DMS114 treated with DMSO at 0.1 percent for 48 hours (cell line): ENCODE measurements around the gene MGAT5.

Source experiments
- DNase-seq: peaks from one replicate; lab custom pipeline; 2025; ENCODE audit not compliant: unreplicated experiment; lab: John Stamatoyannopoulos, UW

Gene MGAT5

DNA sequence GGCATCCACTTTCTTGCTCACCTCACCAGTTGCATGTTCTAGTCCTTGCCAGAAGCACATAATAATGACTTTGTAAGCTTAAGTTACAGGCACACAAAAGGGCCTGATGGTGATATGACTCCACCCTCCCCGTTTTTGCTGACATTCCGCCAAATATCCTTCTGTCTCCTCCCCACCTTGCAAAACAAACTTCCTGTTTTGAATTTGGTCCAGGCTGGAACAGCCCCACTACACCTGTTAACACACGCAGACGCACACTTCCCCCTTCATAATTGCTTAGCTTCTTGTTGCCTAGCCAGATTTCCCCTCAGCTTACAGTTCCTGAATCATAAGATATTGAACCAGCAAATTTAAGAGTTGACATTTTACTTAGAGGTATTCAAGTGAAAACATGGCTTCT is at the start of gene MGAT5:
Gene MGAT5 (plus strand): TSS at position 269 of the 400 bp plus-strand sequence. CDS start 332 bp downstream, outside the sequence.
- DNase-seq, result no peak

DNA sequence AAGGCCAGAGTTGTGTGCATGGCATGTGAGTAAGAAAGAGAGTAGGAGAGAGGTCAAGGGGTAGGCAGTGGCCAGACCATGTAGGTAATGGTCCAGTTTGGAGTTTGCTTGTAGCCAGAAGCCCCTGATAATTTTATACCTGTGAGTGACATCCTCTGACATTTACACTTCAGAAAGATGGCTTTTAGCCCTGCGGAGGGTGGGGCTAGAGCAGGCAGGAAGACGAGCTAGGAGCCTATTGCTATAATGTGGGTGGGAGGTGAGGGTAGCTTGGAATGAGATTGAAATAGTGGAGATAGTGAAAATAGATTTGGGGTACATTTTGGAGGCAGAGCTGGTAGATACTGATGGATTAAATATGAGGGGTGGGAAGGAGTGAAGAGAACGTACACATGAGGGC is 48.8 kb upstream of the MGAT5 start:
- DNase-seq, result no peak

DNA sequence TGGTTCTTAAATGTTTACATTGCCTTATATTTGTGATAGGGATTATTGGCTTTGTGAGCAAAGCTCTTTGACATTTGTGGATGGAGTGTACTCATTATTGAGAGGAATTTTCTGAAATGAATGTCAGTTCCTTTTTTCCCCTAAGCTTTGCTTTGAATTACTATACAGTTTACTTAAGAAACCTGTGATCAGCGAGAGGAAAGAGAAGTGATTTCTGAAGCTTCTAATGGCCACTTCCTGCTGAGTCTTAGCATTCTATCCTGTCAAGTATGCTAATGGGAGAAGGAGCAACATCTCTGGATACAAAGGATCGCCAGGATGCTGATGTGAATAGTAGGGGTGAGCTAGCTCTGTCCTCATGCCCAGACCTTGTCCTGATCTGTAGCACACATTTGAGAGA is 47.8 kb upstream of the MGAT5 start:
- DNase-seq, result no peak

GRCh38 chr2:134206573-134206972 is 47.3 kb upstream of the MGAT5 start:
- no peak for DNase-seq

- no peak for DNase-seq
Measured at GRCh38 chr2:134207589-134208209, 46.2 kb upstream of the MGAT5 start.

- DNase-seq, result no peak
Measured at GRCh38 chr2:134208825-134209224, 45.0 kb upstream of the MGAT5 start.

GRCh38 chr2:134212746-134213145 is 41.1 kb upstream of the MGAT5 start:
- DNase-seq, result no peak

GRCh38 chr2:134216152-134216829 is 37.6 kb upstream of the MGAT5 start:
- no peak for DNase-seq

- no peak for DNase-seq
Measured at GRCh38 chr2:134217351-134217750, 36.5 kb upstream of the MGAT5 start.

GRCh38 chr2:134217924-134218323 is 35.9 kb upstream of the MGAT5 start:
- no peak for DNase-seq

GRCh38 chr2:134218414-134218813 is 35.5 kb upstream of the MGAT5 start:
- no peak for DNase-seq

- no peak for DNase-seq
Measured at GRCh38 chr2:134218930-134219658, 34.8 kb upstream of the MGAT5 start.

- no peak for DNase-seq
Measured at GRCh38 chr2:134220344-134220974, 33.4 kb upstream of the MGAT5 start.

- DNase-seq, result no peak
Measured at GRCh38 chr2:134224005-134224404, 29.9 kb upstream of the MGAT5 start.

DNA sequence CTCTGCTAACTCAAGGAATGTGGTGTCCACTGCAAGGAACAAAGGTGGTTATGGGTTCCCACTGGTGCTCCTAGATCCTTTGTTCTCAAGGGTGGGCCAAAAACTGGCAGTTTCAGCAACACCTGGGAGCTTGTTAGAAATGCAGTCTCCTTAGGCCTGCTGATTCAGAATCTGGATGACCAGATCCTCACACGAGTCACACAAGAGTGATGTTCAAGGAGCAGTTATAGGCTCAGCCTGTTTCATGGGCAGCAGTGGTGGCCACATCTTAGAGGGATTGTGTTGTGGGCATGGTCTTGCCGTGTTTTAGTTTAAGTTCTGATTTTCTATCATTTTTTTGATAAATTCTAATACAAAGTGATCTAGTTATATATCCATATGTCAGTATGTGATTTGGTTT is 28.7 kb upstream of the MGAT5 start:
- no peak for DNase-seq

DNA sequence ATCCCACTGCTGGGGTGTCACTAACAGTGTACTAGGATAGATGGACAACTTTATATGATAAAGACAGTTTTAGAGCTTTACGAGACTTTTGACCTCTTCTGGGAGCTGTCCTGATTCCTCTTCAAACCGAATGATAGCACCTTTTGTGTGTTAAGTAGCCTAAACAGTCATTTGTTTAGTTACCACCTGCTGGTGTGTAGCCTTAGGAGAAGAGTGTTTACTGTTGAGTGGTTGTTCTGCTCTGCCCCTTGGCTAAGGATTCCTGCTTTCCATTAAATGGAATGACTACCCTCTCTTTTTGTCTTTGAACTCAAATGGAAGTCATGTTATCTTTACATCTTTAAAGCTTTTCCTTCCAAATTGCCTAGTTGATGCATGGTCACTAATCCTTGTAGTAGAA is 28.0 kb upstream of the MGAT5 start:
- no peak for DNase-seq

DNA sequence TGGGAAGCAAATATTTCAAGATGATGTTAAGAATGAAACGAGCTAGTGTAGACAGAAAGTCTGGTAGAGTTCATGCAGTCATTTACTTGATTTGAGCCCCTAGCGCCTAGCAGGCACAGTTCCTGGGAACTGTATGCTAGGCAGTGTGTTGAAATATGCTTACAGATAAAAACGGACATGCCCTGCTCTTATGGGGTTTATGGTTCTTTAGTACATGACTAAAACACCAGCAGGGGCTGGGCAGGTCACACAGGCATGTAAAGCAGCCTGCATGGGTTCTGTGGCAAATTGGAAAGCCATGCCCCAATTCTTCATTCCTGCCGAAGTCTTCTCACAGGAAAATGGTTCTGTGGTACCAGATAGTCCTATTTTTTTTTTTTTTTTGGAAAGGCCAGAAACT is 27.3 kb upstream of the MGAT5 start:
- no peak for DNase-seq

- DNase-seq, result no peak
Measured at GRCh38 chr2:134227666-134228065, 26.2 kb upstream of the MGAT5 start.

GRCh38 chr2:134228493-134228903 is 25.4 kb upstream of the MGAT5 start:
- no peak for DNase-seq

DNA sequence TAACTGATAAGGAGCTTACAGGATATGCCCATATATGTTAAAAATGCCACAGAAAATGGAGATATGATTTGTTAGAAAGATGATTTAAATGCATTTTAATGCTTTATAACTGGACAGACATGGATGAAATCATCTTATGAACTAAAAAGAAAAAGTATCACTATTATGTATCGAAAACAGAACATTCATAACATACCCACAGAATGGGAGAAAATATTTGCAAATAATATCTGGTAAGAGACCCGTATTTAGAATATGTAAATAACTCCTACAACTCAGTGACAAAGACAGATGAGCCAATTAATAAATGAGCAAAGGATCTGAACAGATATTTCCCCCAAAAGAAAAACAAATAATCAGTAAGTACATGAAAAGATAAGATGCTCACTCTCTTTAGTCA is 24.3 kb upstream of the MGAT5 start:
- no peak for DNase-seq

DNA sequence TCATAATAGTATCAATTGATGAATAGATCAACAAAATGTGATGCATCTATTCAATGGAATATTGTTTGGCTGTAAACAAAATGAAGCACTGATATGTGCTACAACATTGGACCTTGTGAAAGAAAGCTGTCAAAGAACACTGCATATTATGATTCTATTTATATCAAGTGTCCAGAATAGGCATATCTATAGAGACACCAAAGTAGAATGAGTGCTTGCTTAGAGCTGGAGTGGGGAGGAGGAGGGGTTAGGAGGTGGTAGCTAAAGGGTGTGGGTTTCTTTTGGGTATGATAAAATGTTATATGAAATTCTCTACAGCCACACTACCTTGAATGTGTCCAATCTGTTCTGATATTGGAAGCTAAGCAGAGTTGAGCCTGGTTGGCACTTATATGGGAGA is 23.0 kb upstream of the MGAT5 start:
- DNase-seq, result no peak
